ENCODE data around the gene CARD8. TPM values are rescaled to one million over a fixed set of nuclear protein-coding genes. Genes with fewer than 3 reads are reported as not detected.

The CARD8 gene
- total RNA-seq, 4 donors from 2014 or later: 18.7 to 30.4 (median 22.4) TPM

DNA sequence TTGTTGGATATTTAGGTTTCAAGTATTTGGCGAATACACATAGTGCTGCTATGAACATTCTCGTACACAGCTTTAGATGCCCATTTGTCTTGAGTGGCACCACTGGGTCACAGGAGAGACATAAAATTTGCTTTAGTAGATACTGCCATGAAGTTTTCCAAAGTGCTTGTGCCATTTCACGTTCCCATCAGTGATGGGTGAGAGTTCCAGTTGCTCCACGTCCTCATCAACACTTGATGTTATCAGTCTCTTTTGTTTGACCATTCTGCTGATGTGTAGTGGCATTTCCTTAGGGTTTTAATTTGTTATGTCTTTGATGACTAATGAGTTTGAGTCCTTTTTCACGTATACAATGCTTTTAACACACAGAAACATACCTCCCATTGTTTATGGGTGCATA is 74.2 kb downstream of the CARD8 start:
- H3K4me3 ChIP-seq: no peak overlapping the region
- TF ChIP-seq, protein P1, sequence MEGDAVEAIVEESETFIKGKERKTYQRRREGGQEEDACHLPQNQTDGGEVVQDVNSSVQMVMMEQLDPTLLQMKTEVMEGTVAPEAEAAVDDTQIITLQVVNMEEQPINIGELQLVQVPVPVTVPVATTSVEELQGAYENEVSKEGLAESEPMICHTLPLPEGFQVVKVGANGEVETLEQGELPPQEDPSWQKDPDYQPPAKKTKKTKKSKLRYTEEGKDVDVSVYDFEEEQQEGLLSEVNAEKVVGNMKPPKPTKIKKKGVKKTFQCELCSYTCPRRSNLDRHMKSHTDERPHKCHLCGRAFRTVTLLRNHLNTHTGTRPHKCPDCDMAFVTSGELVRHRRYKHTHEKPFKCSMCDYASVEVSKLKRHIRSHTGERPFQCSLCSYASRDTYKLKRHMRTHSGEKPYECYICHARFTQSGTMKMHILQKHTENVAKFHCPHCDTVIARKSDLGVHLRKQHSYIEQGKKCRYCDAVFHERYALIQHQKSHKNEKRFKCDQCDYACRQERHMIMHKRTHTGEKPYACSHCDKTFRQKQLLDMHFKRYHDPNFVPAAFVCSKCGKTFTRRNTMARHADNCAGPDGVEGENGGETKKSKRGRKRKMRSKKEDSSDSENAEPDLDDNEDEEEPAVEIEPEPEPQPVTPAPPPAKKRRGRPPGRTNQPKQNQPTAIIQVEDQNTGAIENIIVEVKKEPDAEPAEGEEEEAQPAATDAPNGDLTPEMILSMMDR (IDR thresholded peaks at IDR 0.05): no peak
- TF ChIP-seq POLR2AphosphoS5 (IDR thresholded peaks at IDR 0.05) (no peak), POLR2A (IDR thresholded peaks at IDR 0.05) (no peak), EP300 (IDR thresholded peaks at IDR 0.05) (no peak)
- no peak overlapping the region for H3K27ac ChIP-seq
- H3K27me3 ChIP-seq: no peaks in the 10 kb centered on the region
- ATAC-seq: no peak
- H3K4me1 ChIP-seq: no peaks in the 10 kb centered on the region
- 84 to 88% methylated on average over 4 to 5 of the region's 5 CpGs for WGBS, 2 donors (ENCODE audit: low coverage in 1 of 2)
- peaks cover 0 to 17% (median 0%) of the 10 kb centered on the region in 3 donors for H3K9me3 ChIP-seq
- peaks cover 0 to 34% of the 10 kb centered on the region in 2 donors for H3K36me3 ChIP-seq

DNA sequence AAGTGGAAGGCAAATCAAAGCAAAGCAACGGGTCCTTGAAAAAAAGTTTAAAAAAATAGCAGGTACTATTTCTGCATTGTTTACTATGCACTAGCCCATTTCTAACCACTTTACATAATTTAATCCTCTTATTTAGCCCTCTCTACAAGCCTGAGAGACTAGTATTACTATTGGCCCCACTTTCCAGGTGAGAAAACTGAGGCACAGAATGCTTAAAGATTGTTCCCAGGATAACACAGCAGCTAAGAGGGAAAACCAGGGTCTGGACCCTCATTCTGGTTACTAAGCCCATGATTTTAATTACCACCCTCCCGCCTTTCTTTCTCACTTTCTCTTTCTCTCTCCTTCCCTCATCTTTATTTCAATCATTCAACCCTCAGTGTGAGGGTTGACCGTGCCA is 79.5 kb downstream of the CARD8 start:
- Histone ChIP-seq H3K27me3 (no peaks in the 10 kb centered on the region), H3K4me1 (peaks cover 0 to 7% (median 4%) of the 10 kb centered on the region in 3 donors), H3K9me3 (peaks cover 0 to 8% (median 0%) of the 10 kb centered on the region in 3 donors), H3K27ac (no peak overlapping the region), H3K4me3 (no peak overlapping the region), H3K36me3 (peaks cover 0 to 56% of the 10 kb centered on the region in 2 donors)
- TF ChIP-seq POLR2A (IDR thresholded peaks at IDR 0.05) (no peak), EP300 (IDR thresholded peaks at IDR 0.05) (no peak), POLR2AphosphoS5 (IDR thresholded peaks at IDR 0.05) (no peak)
- TF ChIP-seq, protein P1 (IDR thresholded peaks at IDR 0.05): no peak
- WGBS, 2 donors (ENCODE audit: low coverage in 1 of 2): 76 to 97% methylated on average over 3 of the region's 3 CpGs
- ATAC-seq: no peak

DNA sequence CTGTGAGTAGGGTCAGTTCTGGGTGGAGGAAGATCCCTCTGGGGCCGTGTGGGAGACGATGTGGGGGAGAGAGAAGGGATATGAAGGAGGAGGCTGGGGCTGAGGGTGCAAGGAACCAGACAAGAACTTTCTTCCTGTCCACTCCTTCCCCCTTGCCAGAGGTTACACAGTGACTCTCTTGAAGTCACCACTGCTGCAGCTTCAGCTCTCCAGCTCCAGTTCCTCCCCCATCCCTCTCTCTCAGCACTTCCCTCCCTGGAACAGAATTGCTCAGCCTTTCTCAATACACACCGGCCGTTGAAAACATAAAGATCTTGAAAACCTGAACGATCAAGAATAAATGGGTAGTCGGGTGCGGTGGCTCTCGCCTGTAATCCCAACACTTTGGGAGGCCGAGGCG is 80.1 kb downstream of the CARD8 start:
- TF ChIP-seq, protein P1 (IDR thresholded peaks at IDR 0.05): no peak
- TF ChIP-seq POLR2A (IDR thresholded peaks at IDR 0.05) (no peak), POLR2AphosphoS5 (IDR thresholded peaks at IDR 0.05) (no peak), EP300 (IDR thresholded peaks at IDR 0.05) (no peak)
- Histone ChIP-seq H3K4me1 (peaks cover 0 to 14% (median 8%) of the 10 kb centered on the region in 3 donors), H3K36me3 (peaks cover 0 to 55% of the 10 kb centered on the region in 2 donors), H3K27me3 (no peaks in the 10 kb centered on the region), H3K27ac (no peak overlapping the region), H3K9me3 (peaks cover 0 to 1% (median 0%) of the 10 kb centered on the region in 3 donors), H3K4me3 (no peak overlapping the region)
- ATAC-seq: no peak
- WGBS, 2 donors (ENCODE audit: low coverage in 1 of 2): 78 to 94% methylated on average over 6 of the region's 10 CpGs

DNA sequence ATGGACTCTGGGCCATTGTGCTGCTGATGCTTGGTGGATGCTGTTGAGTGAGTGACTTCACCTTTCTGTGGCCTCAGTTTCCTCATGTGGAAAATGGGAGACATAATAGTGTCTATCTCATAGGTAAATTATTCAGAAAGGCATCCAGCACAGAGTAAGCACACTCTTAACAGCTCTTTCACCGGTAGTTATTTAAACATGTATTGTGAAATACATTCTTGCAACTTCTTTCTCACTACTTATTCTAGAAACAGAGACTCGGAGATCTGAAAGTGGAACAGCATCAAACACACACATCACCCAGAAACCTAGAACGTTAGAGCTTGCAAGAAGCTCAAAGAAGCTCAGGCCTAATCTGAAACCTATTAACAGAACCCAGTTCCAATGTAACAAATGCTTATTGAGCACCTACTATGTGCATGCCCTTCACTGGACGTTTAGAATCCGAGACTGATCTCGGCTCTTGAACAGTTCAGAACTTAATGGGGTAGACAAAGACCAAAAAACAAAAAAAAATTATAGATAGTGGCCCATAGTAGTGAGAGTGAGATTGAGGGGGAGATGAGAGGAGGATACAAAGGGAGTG is 81.2 kb downstream of the CARD8 start:
- TF ChIP-seq EP300 (IDR thresholded peaks at IDR 0.05): no peak
- TF ChIP-seq, protein P1 (IDR thresholded peaks at IDR 0.05): no peak
- no peak for TF ChIP-seq POLR2AphosphoS5 (IDR thresholded peaks at IDR 0.05)
- no peak for TF ChIP-seq POLR2A (IDR thresholded peaks at IDR 0.05)
- 83 to 93% methylated on average over 3 to 6 of the region's 6 CpGs for WGBS, 2 donors (ENCODE audit: low coverage in 1 of 2)
- Histone ChIP-seq H3K27me3 (no peaks in the 10 kb centered on the region), H3K4me3 (no peak overlapping the region), H3K36me3 (peaks cover 0 to 48% of the 10 kb centered on the region in 2 donors), H3K9me3 (no peaks in the 10 kb centered on the region), H3K4me1 (peaks cover 0 to 17% (median 8%) of the 10 kb centered on the region in 3 donors), H3K27ac (no peak overlapping the region)
- no peak for ATAC-seq

DNA sequence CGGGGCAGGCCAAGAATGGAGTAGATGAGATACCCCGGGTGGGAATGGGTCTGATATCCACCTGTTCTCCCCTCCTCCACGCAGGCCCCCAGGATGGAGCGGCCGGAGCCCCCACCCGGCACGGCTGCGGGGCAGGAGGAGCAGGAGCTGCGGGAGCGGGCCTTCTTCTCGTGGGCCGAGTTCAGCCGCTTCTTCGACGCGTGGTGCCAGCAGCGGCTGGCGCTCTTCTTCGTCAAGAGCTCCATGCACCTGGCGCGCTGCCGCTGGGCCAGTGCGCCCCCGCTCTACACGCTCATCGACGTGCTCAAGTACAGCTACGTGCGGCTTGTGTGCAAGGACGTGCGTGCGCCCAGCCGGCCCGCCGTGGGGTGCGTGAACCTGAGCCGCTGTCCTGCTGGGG is 84.0 kb downstream of the CARD8 start:
- H3K27ac ChIP-seq: no peak overlapping the region
- peaks cover 0 to 22% (median 8%) of the 10 kb centered on the region in 3 donors for H3K4me1 ChIP-seq
- H3K4me3 ChIP-seq: no peak overlapping the region
- no peaks in the 10 kb centered on the region for H3K27me3 ChIP-seq
- no peak for ATAC-seq
- 60 to 89% methylated on average over 1 to 10 of the region's 37 CpGs for WGBS, 2 donors (ENCODE audit: low coverage in 1 of 2)
- peaks cover 0 to 48% of the 10 kb centered on the region in 2 donors for H3K36me3 ChIP-seq
- TF ChIP-seq, protein P1 (IDR thresholded peaks at IDR 0.05): no peak
- no peak for TF ChIP-seq POLR2AphosphoS5 (IDR thresholded peaks at IDR 0.05)
- no peak for TF ChIP-seq EP300 (IDR thresholded peaks at IDR 0.05)
- TF ChIP-seq POLR2A (IDR thresholded peaks at IDR 0.05): no peak
- H3K9me3 ChIP-seq: no peaks in the 10 kb centered on the region
